Thyroid gland (tissue), 4 donors: Measurements from ENCODE around the gene SRD5A3.

Experiments
- CTCF ChIP-seq, 6 experiments: fragments of 200-600 bp in 3 of 6; fragments of 450-650 bp in 3 of 6; sonication (generic) in 3 of 6; IDR thresholded peaks; one replicate each; pipeline ENCODE4 v1.5.1; 2016 to 2019; ENCODE audit warnings: antibody characterized with exemption in 6 of 6, mild to moderate bottlenecking in 2 of 6, inconsistent platforms in 1 of 6, moderate library complexity in 1 of 6
- POLR2A ChIP-seq, 2 donors: fragments of 450-650 bp; IDR thresholded peaks; one replicate each; pipeline ENCODE4 v1.6.1; 2017; ENCODE audit warnings: antibody characterized with exemption in 2 of 2, mild to moderate bottlenecking in 2 of 2, moderate library complexity in 1 of 2

- no peak for TF ChIP-seq POLR2A (IDR thresholded peaks at IDR 0.05)
- no peak for TF ChIP-seq CTCF (IDR thresholded peaks at IDR 0.05)
Measured at GRCh38 chr4:55340266-55340665, 5.8 kb upstream of the SRD5A3 start.
